Left colon (tissue), 2 donors: ENCODE measurements around the gene CEP63. TPM values are rescaled to one million over a fixed set of nuclear protein-coding genes. Genes with fewer than 3 reads are reported as not detected.

ENCODE experiments used
- ATAC-seq: fragments of 200-7000 bp; cut with Tn5 transposase; one replicate; pipeline ENCODE4 v1.9.1; 2020; ENCODE audit warnings: mild to moderate bottlenecking, moderate library complexity
- DNase-seq, 2 donors: peaks; one replicate each; pipeline ENCODE4 v3.0.0-alpha.2; 2020
- intact Hi-C, 2 donors: fragments of 100-400 bp; cut with DNase I in 1 of 2; cut with micrococcal nuclease in 1 of 2; formaldehyde crosslinking; loops; one replicate each; pipeline versions ENCODE4 v1.11.2 to v1.14.0; 2022; cut with DNase I, micrococcal nuclease
- total RNA-seq, 2 donors: library from RNA; stranded (reverse); fragmentation: NEBNext Ultra II Directional; extraction: Animal tissue kit (Norgen Biotek cat#: 25700); gene quantifications; one replicate each; pipeline ENCODE4 v1.2.1, GENCODE V29; 2021
- donor health status: DM: no; HTN: no; CAD: no.
- donor health status: DM: yes; HTN: yes; CAD: no.

CEP63 gene
- total RNA-seq, 2 donors from 2014 or later: 19.7 to 20.5 TPM

DNA sequence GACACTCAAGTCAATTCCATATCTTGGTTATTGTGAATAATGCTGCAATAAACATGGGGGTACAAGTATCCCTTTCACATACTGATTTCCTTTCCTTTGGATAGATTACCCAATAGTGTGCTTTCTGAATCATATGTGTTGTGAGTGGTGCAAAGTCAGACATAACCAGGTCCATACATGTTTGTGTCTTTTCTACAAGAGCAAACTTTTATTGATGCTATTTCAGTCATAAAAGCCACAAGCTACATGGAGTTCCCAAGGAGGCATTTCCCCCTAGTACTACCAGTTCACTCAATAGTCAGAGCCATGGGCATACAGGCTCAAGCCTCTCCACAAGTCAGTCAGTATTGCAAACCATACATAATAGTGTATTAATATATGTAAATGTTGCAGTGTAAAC is 10.1 kb downstream of the CEP63 start:
- ATAC-seq: no peak
- intact Hi-C loops: loop anchor here in 1 of 2 donors (10.0 kb wide), 1 partner anchor 301 kb away; no protein-coding TSS in a partner anchor
- DNase-seq: no peak

DNA sequence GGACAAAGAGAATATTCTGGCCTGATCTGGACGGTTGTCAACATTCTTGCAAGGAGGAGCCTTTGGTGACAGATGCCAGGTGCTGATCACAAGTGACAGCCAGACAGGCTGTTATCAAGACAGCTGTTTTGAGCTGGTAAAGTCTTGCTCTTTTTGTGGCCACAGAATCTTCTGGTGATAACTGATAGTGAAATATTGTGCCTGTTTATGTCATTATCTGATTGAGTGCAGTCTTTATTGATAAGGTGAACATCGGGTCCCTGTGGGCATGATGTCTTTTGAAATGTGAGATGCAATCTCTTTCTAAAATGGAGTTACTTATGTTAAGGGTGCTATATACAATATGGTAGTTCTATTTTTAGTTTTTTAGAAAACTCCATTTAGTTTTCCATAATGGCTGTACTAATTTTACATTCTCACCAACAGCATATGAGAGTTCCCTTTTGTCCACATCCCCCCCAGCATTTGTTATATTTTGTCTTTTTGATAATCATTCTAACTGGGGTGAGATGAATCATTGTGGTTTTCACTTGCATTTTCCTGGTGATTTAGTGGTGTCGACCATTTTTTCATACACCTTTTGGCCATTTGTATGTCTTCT is 10.7 kb downstream of the CEP63 start:
- ATAC-seq: no peak
- DNase-seq: no peak
- intact Hi-C loops: loop anchor here in 1 of 2 donors (10.0 kb wide), 1 partner anchor 302 kb away; no protein-coding TSS in a partner anchor

DNA sequence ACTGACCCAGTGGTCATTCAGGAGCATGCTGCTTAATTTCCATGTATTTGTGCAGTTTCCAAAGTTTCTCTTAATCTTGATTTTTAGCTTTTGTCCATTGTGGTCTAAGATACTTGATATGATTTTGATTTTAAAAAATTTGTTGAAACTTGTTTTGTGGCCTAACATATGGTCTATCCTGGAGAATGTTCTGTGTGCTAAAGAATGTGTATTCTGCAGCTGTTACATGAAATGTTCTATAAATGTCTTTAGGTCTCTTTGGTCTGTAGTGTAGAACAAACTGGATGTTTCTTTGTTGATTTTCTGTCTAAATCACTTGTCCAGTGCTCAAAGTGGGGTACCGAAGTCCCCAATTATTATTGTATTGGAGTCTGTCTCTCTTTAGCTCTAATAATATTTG is 17.4 kb downstream of the CEP63 start:
- DNase-seq: no peak

DNA sequence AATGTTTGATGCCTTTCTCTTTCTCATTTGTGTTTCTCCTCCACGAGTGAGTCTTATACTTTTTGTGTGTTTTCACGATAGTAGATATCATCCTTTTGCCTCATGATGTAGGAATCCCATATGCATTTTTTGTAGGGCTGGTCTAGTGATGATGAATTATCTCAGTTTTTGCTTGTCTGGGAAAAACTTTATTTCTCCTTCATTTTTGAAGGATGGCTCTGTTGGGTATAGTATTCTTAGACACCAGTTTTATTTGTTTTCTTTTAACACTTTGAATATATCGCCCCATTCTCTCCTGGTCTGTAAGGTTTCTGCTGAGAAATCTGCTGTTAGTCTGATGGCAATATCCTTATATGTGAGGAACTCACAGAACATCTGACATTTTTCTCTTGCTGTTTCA is 18.3 kb downstream of the CEP63 start:
- DNase-seq (no peak), ATAC-seq (no peak)

More for the DNA sequence above, 17.4 kb downstream of the CEP63 start:
- no peak for ATAC-seq
- intact Hi-C loops: no loop called here

GRCh38 chr3:134505485-134505884 is 19.6 kb downstream of the CEP63 start:
- intact Hi-C loops: no loop called here
- DNase-seq: no peak
- no peak for ATAC-seq

More for the DNA sequence above, 18.3 kb downstream of the CEP63 start:
- intact Hi-C loops: no loop called here

DNA sequence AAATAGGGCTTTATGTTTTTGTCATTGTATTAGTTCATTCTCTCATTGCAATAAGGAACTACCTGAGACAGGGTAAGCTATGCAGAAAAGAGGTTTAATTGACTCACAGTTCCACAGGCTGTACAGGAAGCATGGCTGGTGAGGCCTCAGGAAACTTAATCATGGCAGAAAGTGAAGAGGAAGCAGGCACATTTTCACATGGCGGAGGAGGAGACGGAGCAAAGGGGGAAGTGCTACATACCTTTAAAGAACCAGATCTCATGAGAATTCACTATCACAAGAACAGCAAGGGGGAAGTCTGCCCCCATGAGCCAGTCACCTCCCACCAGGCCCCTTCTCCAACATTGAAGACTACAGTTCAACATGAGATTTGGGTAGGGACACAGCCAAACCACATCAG is 25.6 kb downstream of the CEP63 start:
- ATAC-seq (no peak), DNase-seq (no peak)
- intact Hi-C loops: no loop called here

- DNase-seq (no peak), ATAC-seq (no peak)
- intact Hi-C loops: no loop called here
These were observed 31.0 kb downstream of the CEP63 start for GRCh38 chr3:134516905-134517304.

- intact Hi-C loops: no loop called here
- ATAC-seq: no peak
- no peak for DNase-seq
These were observed 31.9 kb downstream of the CEP63 start for GRCh38 chr3:134517791-134518190.

DNA sequence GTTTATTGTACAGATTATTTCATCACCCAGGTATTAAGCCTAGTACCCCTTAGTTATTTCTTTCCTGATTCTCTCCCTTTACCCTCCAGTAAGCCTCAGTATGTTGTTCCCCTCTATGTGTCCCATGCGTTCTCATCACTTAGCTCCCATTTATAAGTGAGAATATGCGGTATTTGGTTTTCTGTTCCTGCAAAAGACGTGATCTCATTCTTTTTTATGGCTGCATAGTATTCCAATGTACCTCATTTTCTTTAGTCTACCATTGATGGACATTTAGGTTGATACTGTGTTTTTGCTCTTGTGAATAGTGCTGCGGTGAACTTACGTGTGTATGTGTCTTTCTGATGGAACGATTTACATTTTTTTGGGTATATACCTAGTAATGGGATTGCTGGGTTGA is 36.7 kb downstream of the CEP63 start:
- no peak for ATAC-seq
- DNase-seq: no peak
- intact Hi-C loops: no loop called here

- ATAC-seq (no peak), DNase-seq (no peak)
- intact Hi-C loops: no loop called here
These were observed 39.4 kb downstream of the CEP63 start for GRCh38 chr3:134525293-134525692.

DNA sequence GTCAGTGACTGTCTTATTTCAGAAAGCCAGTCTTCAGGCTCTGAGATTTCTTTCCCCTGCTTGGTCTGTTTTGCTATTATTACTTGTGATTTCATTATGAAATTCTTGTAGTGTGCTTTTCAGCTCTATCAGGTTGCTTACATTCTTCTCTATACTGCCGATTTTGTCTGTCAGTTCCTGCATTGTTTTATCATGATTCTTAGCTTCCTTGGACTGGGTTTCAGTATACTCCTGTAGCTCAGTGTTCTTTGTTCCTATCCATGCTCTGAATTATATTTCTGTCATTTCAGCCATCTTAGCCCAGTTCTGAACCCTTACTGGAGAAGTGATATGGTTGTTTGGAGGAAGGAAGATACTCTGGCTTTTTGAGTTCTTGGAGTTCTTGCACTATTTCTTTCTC is 40.5 kb downstream of the CEP63 start:
- intact Hi-C loops: no loop called here
- no peak for ATAC-seq
- no peak for DNase-seq

DNA sequence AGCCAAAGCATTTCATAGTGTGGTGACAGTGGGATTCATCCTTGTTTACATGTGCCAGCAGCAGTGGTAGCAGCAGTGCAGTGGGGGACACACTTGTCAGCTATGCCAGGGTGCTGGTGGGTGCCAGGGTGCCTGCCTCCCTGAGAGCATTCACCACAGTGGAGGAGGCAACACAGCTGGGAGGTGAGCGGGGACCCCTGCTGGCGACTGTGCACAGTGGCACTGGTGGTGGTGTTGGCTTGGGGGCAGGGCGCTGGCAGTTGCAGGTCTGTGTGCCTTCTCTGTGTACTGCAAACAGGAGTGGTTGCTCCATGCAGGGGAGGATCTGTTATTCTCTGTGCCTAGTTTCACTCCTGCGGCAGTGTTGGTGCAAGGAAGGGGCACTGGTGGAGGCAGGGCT is 41.2 kb downstream of the CEP63 start:
- DNase-seq (no peak), ATAC-seq (no peak)
- intact Hi-C loops: no loop called here

- intact Hi-C loops: no loop called here
- DNase-seq: no peak
- ATAC-seq: no peak
These were observed 41.8 kb downstream of the CEP63 start for GRCh38 chr3:134527538-134528186.

GRCh38 chr3:134533493-134533892 is 47.6 kb downstream of the CEP63 start:
- intact Hi-C loops: no loop called here

DNA sequence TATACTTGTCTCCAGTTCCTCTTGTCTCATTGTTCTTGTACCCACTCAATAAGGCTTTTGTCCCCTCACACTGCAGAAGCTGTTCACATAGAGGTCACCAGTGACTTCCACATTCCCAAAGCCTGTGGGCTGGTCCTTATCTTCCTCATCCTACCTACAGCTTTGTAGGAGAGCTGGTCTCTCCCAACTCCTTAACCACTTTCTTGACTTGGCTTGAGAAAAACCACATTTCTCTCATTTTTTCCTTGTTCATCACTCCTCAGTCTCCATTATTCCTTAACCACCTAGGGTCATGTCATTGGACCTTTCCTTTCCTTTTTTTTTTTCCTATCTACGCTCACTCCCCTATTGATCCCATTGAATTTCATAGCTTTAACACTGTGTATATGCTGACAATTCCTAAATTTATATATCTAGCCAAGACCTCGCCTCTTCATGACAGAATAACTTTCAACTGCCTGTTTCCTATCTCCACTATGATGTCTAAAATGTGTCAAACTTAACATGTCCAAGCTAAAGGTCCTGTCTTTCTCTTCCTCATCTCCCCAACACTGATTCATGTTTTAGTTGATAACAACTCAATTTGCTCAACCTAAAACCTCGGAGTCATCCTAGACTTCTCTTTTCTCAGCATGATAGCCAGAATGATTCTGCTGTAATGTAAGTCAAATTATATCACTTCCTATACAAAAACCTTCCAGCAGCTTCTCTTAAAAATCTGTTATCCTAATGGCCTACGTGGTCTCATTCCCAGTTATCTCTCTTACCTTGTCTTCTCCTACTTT is 49.5 kb downstream of the CEP63 start:
- intact Hi-C loops: no loop called here
- DNase-seq (no peak), ATAC-seq (no peak)

More at GRCh38 chr3:134533493-134533892, 47.6 kb downstream of the CEP63 start:
- DNase-seq (no peak), ATAC-seq (no peak)

- no peak for DNase-seq
- intact Hi-C loops: no loop called here
- no peak for ATAC-seq
These were observed 50.9 kb downstream of the CEP63 start for GRCh38 chr3:134536781-134537180.

GRCh38 chr3:134542287-134542958 is 56.6 kb downstream of the CEP63 start:
- intact Hi-C loops: no loop called here
- ATAC-seq: no peak
- no peak for DNase-seq

- intact Hi-C loops: no loop called here
- no peak for DNase-seq
- ATAC-seq: no peak
These were observed 57.3 kb downstream of the CEP63 start for GRCh38 chr3:134543113-134543512.

DNA sequence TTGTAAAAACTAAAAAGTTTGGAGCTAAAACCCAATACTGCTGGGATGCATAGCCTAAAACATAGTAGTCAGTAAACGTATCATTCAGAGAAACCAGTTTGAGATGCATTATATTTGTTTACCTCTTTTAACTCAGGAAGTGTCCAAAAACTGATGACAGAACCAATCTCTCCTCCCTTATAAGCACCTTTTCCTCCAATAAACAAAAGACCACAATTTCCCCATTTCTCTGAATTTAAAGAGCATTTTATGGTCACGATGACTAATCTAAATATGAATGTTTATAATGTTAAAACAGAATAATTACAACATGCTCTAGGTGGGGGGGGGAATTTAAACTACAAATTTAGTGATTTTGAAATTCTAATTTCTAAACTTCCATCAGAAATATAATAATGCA is 58.5 kb downstream of the CEP63 start:
- intact Hi-C loops: no loop called here
- no peak for ATAC-seq
- no peak for DNase-seq
